ENCODE results near the gene RTN4R.

DNA sequence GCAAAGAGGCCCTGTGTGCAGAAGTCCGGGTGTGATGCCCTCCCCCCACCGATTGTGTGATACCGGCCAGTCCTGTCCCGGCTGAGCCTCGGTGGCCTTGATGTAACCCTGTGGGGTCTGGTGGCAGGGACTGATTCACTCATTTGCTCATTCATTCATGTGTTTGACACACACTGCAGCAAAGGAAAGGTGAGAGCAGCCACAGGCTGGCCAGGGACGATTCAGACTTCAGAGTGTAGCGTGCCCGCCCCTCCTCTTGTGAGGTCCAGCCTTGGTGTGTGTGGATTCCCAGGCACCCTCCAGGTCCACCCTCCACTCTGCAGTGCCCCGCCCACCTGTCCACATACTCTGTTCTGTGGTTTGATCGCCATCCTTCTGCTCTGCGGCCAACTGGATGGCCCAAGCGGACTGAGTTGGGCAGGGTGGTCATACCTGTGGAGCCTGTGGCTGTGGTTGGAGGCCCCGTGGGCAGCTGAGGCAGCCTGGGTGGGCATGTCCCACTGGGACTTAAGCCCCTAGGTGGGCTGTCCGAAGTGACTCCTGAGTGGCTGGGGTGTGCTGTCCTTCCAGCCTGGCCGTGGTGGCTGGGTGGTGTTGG, 59.3 kb downstream of the RTN4R start:
- TF ChIP-seq CTCF (conservative IDR thresholded peaks at IDR 0.05; ENCODE audit: low read depth, low read length): no peak
- TF ChIP-seq MAFK (IDR thresholded peaks at IDR 0.05; ENCODE audit: low read depth, low read length): no peak
- TF ChIP-seq POLR2A (IDR thresholded peaks at IDR 0.05; ENCODE audit: low read depth, low read length): no peak
- TF ChIP-seq USF2 (IDR thresholded peaks at IDR 0.05; ENCODE audit: low read depth, low read length): no peak
- no peak for TF ChIP-seq ELK1 (IDR thresholded peaks at IDR 0.05; ENCODE audit: borderline replicate concordance, low read depth, low read length)
- no peak for TF ChIP-seq NFE2L2 (IDR thresholded peaks at IDR 0.05; ENCODE audit: low read depth, low read length)
- TF ChIP-seq RCOR1 (IDR thresholded peaks at IDR 0.05; ENCODE audit: insufficient replicate concordance, low read length): no peak
- TF ChIP-seq RFX5 (IDR thresholded peaks at IDR 0.05; ENCODE audit: low read depth, low read length): no peak
- TF ChIP-seq BHLHE40 (IDR thresholded peaks at IDR 0.05; ENCODE audit: low read depth, low read length): no peak
- no peak for TF ChIP-seq RAD21 (IDR thresholded peaks at IDR 0.05; ENCODE audit: low read length)
- TF ChIP-seq MXI1 (IDR thresholded peaks at IDR 0.05; ENCODE audit: borderline replicate concordance, low read depth, low read length): no peak
- no peak for TF ChIP-seq MAZ (IDR thresholded peaks at IDR 0.05; ENCODE audit: borderline replicate concordance, low read depth, low read length)
- no peak for TF ChIP-seq CEBPB (IDR thresholded peaks at IDR 0.05; ENCODE audit: low read depth, low read length)

Data from IMR-90 (cell line).